Pulmonary artery endothelial cell (primary cell): ENCODE data around the gene SLC2A1. TPM values are rescaled to one million over a fixed set of nuclear protein-coding genes. Genes with fewer than 3 reads are reported as not detected.

Experiments
- DNase-seq: peaks from one replicate; pipeline ENCODE4 v3.0.0-alpha.2; 2011; ENCODE audit warnings: low read depth, low spot score
- total RNA-seq: library from RNA; depleted of rRNA; stranded (reverse); fragments of >200 nt; gene quantifications from 2 replicates; pipeline ENCODE4 v1.2.3, GENCODE V29; 2014

Gene SLC2A1
- 26.7 and 45.4 TPM in 2 replicates for total RNA-seq

- peak; percentile 79 for DNase-seq
Measured at GRCh38 chr1:42958488-42959319, at the start of gene SLC2A1. SLC2A1 (minus strand) TSS chr1:42958868; CDS start chr1:42958651, 217 bp downstream.

- no peak for DNase-seq
Measured at GRCh38 chr1:43007377-43008114, 48.9 kb upstream of the SLC2A1 start.

GRCh38 chr1:43005460-43006361 lies 47.0 kb upstream of the SLC2A1 start:
- no peak for DNase-seq

GRCh38 chr1:43004587-43005459 lies 46.2 kb upstream of the SLC2A1 start:
- no peak for DNase-seq

GRCh38 chr1:43002766-43003165 lies 44.1 kb upstream of the SLC2A1 start:
- DNase-seq = no peak

- DNase-seq = no peak
Measured at GRCh38 chr1:43002116-43002515, 43.4 kb upstream of the SLC2A1 start.

GRCh38 chr1:43001434-43001833 lies 42.8 kb upstream of the SLC2A1 start:
- DNase-seq = no peak

- no peak for DNase-seq
Measured at GRCh38 chr1:43000271-43000670, 41.6 kb upstream of the SLC2A1 start.

GRCh38 chr1:42999308-42999707 lies 40.6 kb upstream of the SLC2A1 start:
- DNase-seq = no peak

GRCh38 chr1:42998386-42998785 lies 39.7 kb upstream of the SLC2A1 start:
- DNase-seq = no peak

GRCh38 chr1:42996384-42996970 lies 37.8 kb upstream of the SLC2A1 start:
- DNase-seq = no peak

GRCh38 chr1:42993502-42994136 lies 35.0 kb upstream of the SLC2A1 start:
- DNase-seq = no peak

- no peak for DNase-seq
Measured at GRCh38 chr1:42992054-42992571, 33.4 kb upstream of the SLC2A1 start.

- DNase-seq = no peak
Measured at GRCh38 chr1:42990757-42991346, 32.2 kb upstream of the SLC2A1 start.

GRCh38 chr1:42983693-42984092 lies 25.0 kb upstream of the SLC2A1 start:
- no peak for DNase-seq

GRCh38 chr1:42983253-42983652 lies 24.6 kb upstream of the SLC2A1 start:
- no peak for DNase-seq

- no peak for DNase-seq
Measured at GRCh38 chr1:42982641-42983040, 24.0 kb upstream of the SLC2A1 start.

- DNase-seq = no peak
Measured at GRCh38 chr1:42981871-42982270, 23.2 kb upstream of the SLC2A1 start.

- no peak for DNase-seq
Measured at GRCh38 chr1:42981255-42981805, 22.7 kb upstream of the SLC2A1 start.
